HEK293 (cell line): ENCODE results near the gene GGNBP2.

Source experiments
- BCL11B ChIP-seq: fragments of 450-650 bp; formaldehyde crosslinking; IDR thresholded peaks from 2 replicates; pipeline ENCODE4 v1.5.1; 2016; ENCODE audit warnings: low read depth, missing biosample characterization, missing genetic modification characterization
- CTCF ChIP-seq: fragments of 450-650 bp; formaldehyde crosslinking; IDR thresholded peaks from 2 replicates; pipeline ENCODE4 v1.5.1; 2016; ENCODE audit warnings: missing biosample characterization, missing genetic modification characterization
- EGR2 ChIP-seq: fragments of 450-650 bp; formaldehyde crosslinking; IDR thresholded peaks from 2 replicates; pipeline ENCODE4 v1.5.1; 2016; ENCODE audit warnings: low read depth, missing biosample characterization, missing genetic modification characterization
- HOXD13 ChIP-seq: sonication (generic); formaldehyde crosslinking; IDR thresholded peaks from 2 replicates; pipeline ENCODE4 v1.8.0; 2022; ENCODE audit warnings: missing genetic modification reagents, borderline replicate concordance
- SETDB1 ChIP-seq: IDR thresholded peaks from one replicate; pipeline ENCODE4 v1.6.1; 2017; ENCODE audit warnings: mild to moderate bottlenecking, low read length, moderate library complexity, mixed read lengths; ENCODE audit not compliant: insufficient read length
- ZNF10 ChIP-seq: fragments of 450-650 bp; formaldehyde crosslinking; IDR thresholded peaks from 2 replicates; pipeline ENCODE4 v1.5.1; 2017; ENCODE audit warnings: missing biosample characterization, missing genetic modification characterization
- ZNF132 ChIP-seq: fragments of 450-650 bp; formaldehyde crosslinking; IDR thresholded peaks from 2 replicates; pipeline ENCODE4 v1.5.1; 2017; ENCODE audit warnings: missing biosample characterization, missing genetic modification characterization, borderline replicate concordance
- ZNF19 ChIP-seq: fragments of 450-650 bp; formaldehyde crosslinking; IDR thresholded peaks from 2 replicates; pipeline ENCODE4; 2016; ENCODE audit warnings: missing biosample characterization, missing genetic modification characterization, low read depth
- ZNF2 ChIP-seq: fragments of 450-650 bp; formaldehyde crosslinking; IDR thresholded peaks from 2 replicates; pipeline ENCODE4 v1.5.1; 2016; ENCODE audit warnings: missing biosample characterization, missing genetic modification characterization
- ZNF24 ChIP-seq: fragments of 450-650 bp; formaldehyde crosslinking; IDR thresholded peaks from 2 replicates; pipeline ENCODE4 v1.5.1; 2016; ENCODE audit warnings: missing biosample characterization, missing genetic modification characterization
- ZNF433 ChIP-seq: fragments of 450-650 bp; formaldehyde crosslinking; IDR thresholded peaks from 2 replicates; pipeline ENCODE4 v1.5.1; 2016; ENCODE audit warnings: missing biosample characterization, missing genetic modification characterization, low read depth
- ZNF48 ChIP-seq: fragments of 450-650 bp; formaldehyde crosslinking; IDR thresholded peaks from 2 replicates; pipeline ENCODE4 v1.5.1; 2016; ENCODE audit warnings: missing biosample characterization, missing genetic modification characterization
- ZNF518A ChIP-seq: fragments of 450-650 bp; formaldehyde crosslinking; conservative IDR thresholded peaks from 2 replicates; pipeline ENCODE4 v1.5.1; 2016; ENCODE audit warnings: low read depth, missing biosample characterization, missing genetic modification characterization
- ZNF561 ChIP-seq: fragments of 450-650 bp; IDR thresholded peaks from 2 replicates; pipeline ENCODE4 v1.5.1; 2018; ENCODE audit warnings: missing biosample characterization, missing genetic modification characterization, borderline replicate concordance
- ZNF596 ChIP-seq: fragments of 450-650 bp; IDR thresholded peaks from 2 replicates; pipeline ENCODE4 v1.5.0; 2018; ENCODE audit warnings: missing biosample characterization, mild to moderate bottlenecking, missing genetic modification characterization, moderate library complexity
- ZNF677 ChIP-seq: fragments of 450-650 bp; IDR thresholded peaks from 2 replicates; pipeline ENCODE4 v1.5.0; 2018; ENCODE audit warnings: missing biosample characterization, mild to moderate bottlenecking, missing genetic modification characterization, moderate library complexity
- ZNF792 ChIP-seq: fragments of 450-650 bp; formaldehyde crosslinking; IDR thresholded peaks from 2 replicates; pipeline ENCODE4 v1.5.1; 2016; ENCODE audit warnings: missing biosample characterization, missing genetic modification characterization
- TF ChIP-seq, protein P1 (sequence below): fragments of 450-650 bp; formaldehyde crosslinking; conservative IDR thresholded peaks from 2 replicates; pipeline ENCODE4 v1.5.1; 2016; ENCODE audit warnings: low read depth, missing biosample characterization, missing genetic modification characterization
- TF ChIP-seq, protein P2 (sequence below): fragments of 450-650 bp; formaldehyde crosslinking; IDR thresholded peaks from 2 replicates; pipeline ENCODE4 v1.5.1; 2016; ENCODE audit warnings: missing biosample characterization, missing genetic modification characterization
- TF ChIP-seq, protein P3 (sequence below): sonication (generic); formaldehyde crosslinking; IDR thresholded peaks from 2 replicates; pipeline ENCODE4 v1.8.1; 2022; ENCODE audit warnings: mild to moderate bottlenecking, moderate library complexity, missing genetic modification reagents
- TF ChIP-seq, protein P4 (sequence below): fragments of 450-650 bp; formaldehyde crosslinking; IDR thresholded peaks from 2 replicates; pipeline ENCODE4 v1.5.1; 2016; ENCODE audit warnings: missing biosample characterization, missing genetic modification characterization, low read depth
- TF ChIP-seq, protein P5 (sequence below): fragments of 450-650 bp; formaldehyde crosslinking; IDR thresholded peaks from 2 replicates; pipeline ENCODE4 v1.5.1; 2017; ENCODE audit warnings: missing biosample characterization, missing genetic modification characterization

Gene GGNBP2

GRCh38 chr17:36601303-36602029, 56.7 kb downstream of the GGNBP2 start, which contains the start of gene MRM1 (continued):
- TF ChIP-seq, protein P1, sequence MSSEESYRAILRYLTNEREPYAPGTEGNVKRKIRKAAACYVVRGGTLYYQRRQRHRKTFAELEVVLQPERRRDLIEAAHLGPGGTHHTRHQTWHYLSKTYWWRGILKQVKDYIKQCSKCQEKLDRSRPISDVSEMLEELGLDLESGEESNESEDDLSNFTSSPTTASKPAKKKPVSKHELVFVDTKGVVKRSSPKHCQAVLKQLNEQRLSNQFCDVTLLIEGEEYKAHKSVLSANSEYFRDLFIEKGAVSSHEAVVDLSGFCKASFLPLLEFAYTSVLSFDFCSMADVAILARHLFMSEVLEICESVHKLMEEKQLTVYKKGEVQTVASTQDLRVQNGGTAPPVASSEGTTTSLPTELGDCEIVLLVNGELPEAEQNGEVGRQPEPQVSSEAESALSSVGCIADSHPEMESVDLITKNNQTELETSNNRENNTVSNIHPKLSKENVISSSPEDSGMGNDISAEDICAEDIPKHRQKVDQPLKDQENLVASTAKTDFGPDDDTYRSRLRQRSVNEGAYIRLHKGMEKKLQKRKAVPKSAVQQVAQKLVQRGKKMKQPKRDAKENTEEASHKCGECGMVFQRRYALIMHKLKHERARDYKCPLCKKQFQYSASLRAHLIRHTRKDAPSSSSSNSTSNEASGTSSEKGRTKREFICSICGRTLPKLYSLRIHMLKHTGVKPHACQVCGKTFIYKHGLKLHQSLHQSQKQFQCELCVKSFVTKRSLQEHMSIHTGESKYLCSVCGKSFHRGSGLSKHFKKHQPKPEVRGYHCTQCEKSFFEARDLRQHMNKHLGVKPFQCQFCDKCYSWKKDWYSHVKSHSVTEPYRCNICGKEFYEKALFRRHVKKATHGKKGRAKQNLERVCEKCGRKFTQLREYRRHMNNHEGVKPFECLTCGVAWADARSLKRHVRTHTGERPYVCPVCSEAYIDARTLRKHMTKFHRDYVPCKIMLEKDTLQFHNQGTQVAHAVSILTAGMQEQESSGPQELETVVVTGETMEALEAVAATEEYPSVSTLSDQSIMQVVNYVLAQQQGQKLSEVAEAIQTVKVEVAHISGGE (tag by site-specific recombination) = peak; percentile 98
- TF ChIP-seq ZNF561 (0 out of 2 replicates have a peak, but pooled peaks have one; percentile 43), HOXD13 (CRISPR knock-in tag) (no peak), ZNF433 (no peak), BCL11B (peak; percentile 84), ZNF10 (tag by site-specific recombination) (no peak), SETDB1 (no peak), EGR2 (peak; percentile 37), ZNF677 (tag by site-specific recombination) (no peak), ZNF132 (no peak), CTCF (tag by site-specific recombination) (peak; percentile 61; the same call in 1 of the 2 replicates), ZNF2 (tag by site-specific recombination) (peak; percentile 55; the same call in 1 of the 2 replicates), ZNF48 (no peak), ZNF19 (tag by site-specific recombination) (no peak), ZNF518A (tag by site-specific recombination) (0 out of 2 replicates have a peak, but pooled peaks have one; percentile 36), ZNF596 (tag by site-specific recombination) (no peak), ZNF24 (tag by site-specific recombination) (0 out of 2 replicates have a peak, but pooled peaks have one; percentile 14), ZNF792 (tag by site-specific recombination) (no peak)
- TF ChIP-seq, protein P2, sequence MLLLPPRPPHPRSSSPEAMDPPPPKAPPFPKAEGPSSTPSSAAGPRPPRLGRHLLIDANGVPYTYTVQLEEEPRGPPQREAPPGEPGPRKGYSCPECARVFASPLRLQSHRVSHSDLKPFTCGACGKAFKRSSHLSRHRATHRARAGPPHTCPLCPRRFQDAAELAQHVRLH = 0 out of 2 replicates have a peak, but pooled peaks have one; percentile 61
- TF ChIP-seq, protein P3, sequence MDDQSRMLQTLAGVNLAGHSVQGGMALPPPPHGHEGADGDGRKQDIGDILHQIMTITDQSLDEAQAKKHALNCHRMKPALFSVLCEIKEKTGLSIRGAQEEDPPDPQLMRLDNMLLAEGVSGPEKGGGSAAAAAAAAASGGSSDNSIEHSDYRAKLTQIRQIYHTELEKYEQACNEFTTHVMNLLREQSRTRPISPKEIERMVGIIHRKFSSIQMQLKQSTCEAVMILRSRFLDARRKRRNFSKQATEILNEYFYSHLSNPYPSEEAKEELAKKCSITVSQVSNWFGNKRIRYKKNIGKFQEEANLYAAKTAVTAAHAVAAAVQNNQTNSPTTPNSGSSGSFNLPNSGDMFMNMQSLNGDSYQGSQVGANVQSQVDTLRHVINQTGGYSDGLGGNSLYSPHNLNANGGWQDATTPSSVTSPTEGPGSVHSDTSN (CRISPR knock-in tag) = peak; percentile 62; the same call in 1 of the 2 replicates
- TF ChIP-seq, protein P4, sequence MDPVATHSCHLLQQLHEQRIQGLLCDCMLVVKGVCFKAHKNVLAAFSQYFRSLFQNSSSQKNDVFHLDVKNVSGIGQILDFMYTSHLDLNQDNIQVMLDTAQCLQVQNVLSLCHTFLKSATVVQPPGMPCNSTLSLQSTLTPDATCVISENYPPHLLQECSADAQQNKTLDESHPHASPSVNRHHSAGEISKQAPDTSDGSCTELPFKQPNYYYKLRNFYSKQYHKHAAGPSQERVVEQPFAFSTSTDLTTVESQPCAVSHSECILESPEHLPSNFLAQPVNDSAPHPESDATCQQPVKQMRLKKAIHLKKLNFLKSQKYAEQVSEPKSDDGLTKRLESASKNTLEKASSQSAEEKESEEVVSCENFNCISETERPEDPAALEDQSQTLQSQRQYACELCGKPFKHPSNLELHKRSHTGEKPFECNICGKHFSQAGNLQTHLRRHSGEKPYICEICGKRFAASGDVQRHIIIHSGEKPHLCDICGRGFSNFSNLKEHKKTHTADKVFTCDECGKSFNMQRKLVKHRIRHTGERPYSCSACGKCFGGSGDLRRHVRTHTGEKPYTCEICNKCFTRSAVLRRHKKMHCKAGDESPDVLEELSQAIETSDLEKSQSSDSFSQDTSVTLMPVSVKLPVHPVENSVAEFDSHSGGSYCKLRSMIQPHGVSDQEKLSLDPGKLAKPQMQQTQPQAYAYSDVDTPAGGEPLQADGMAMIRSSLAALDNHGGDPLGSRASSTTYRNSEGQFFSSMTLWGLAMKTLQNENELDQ (tag by site-specific recombination) = no peak
- TF ChIP-seq, protein P5, sequence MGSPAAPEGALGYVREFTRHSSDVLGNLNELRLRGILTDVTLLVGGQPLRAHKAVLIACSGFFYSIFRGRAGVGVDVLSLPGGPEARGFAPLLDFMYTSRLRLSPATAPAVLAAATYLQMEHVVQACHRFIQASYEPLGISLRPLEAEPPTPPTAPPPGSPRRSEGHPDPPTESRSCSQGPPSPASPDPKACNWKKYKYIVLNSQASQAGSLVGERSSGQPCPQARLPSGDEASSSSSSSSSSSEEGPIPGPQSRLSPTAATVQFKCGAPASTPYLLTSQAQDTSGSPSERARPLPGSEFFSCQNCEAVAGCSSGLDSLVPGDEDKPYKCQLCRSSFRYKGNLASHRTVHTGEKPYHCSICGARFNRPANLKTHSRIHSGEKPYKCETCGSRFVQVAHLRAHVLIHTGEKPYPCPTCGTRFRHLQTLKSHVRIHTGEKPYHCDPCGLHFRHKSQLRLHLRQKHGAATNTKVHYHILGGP (tag by site-specific recombination) = peak; percentile 89
